Caki2 (cell line): ENCODE data around the gene BRSK2. TPM values are rescaled to one million over a fixed set of nuclear protein-coding genes. Genes with fewer than 3 reads are reported as not detected.
A peak's percentile ranks its signal among the peaks of the same experiment; 100 is the strongest.

ENCODE experiments used
- DNase-seq: peaks from one replicate; pipeline ENCODE4 v3.0.0-alpha.2; 2015; ENCODE audit warnings: low read depth
- in situ Hi-C: cut with HindIII; loops from 2 replicates; pipeline ENCODE4 v1.10.0; 2016; ENCODE audit warnings: low sequenced_read_pairs, low pct_unique_long_range_greater_than_20kb, mixed read lengths
- total RNA-seq: library from RNA; depleted of rRNA; stranded (reverse); fragments of >200 nt; shearing (Covaris generic); gene quantifications from 2 replicates; pipeline ENCODE4 v1.2.3, GENCODE V29; 2014; ENCODE audit warnings: low replicate concordance

The BRSK2 gene
- total RNA-seq, 1 experiment from 2014 or later: 2.4 TPM

GRCh38 chr11:1371377-1371776 lies 18.4 kb upstream of the BRSK2 start:
- DNase-seq: no peak
- in situ Hi-C loops: no loop called here

GRCh38 chr11:1371836-1372465 lies 17.8 kb upstream of the BRSK2 start:
- in situ Hi-C loops: no loop called here
- DNase-seq: no peak

GRCh38 chr11:1372660-1373059 lies 17.1 kb upstream of the BRSK2 start:
- no peak for DNase-seq
- in situ Hi-C loops: no loop called here

- no peak for DNase-seq
- in situ Hi-C loops: no loop called here
Measured at GRCh38 chr11:1373536-1374214, 16.1 kb upstream of the BRSK2 start.

GRCh38 chr11:1375161-1375954 lies 14.4 kb upstream of the BRSK2 start:
- no peak for DNase-seq
- in situ Hi-C loops: no loop called here

GRCh38 chr11:1375955-1376258 lies 13.8 kb upstream of the BRSK2 start:
- in situ Hi-C loops: no loop called here
- DNase-seq: no peak

- in situ Hi-C loops: no loop called here
Measured at GRCh38 chr11:1377231-1377780, 12.4 kb upstream of the BRSK2 start.

GRCh38 chr11:1381793-1382425 lies 7.8 kb upstream of the BRSK2 start:
- no peak for DNase-seq
- in situ Hi-C loops: no loop called here

More at GRCh38 chr11:1377231-1377780, 12.4 kb upstream of the BRSK2 start:
- no peak for DNase-seq

GRCh38 chr11:1382429-1382828 lies 7.3 kb upstream of the BRSK2 start:
- in situ Hi-C loops: no loop called here

GRCh38 chr11:1382831-1383607 lies 6.7 kb upstream of the BRSK2 start:
- in situ Hi-C loops: no loop called here
- peak; percentile 71 for DNase-seq

More at GRCh38 chr11:1382429-1382828, 7.3 kb upstream of the BRSK2 start:
- no peak for DNase-seq

GRCh38 chr11:1384199-1384970 lies 5.3 kb upstream of the BRSK2 start:
- no peak for DNase-seq
- in situ Hi-C loops: no loop called here

- in situ Hi-C loops: no loop called here
- no peak for DNase-seq
Measured at GRCh38 chr11:1387521-1387920, 2.2 kb upstream of the BRSK2 start.

- no peak for DNase-seq
- in situ Hi-C loops: no loop called here
Measured at GRCh38 chr11:1387961-1388762, 1.6 kb upstream of the BRSK2 start.

- in situ Hi-C loops: no loop called here
- DNase-seq: no peak
Measured at GRCh38 chr11:1388763-1389102, 1.0 kb upstream of the BRSK2 start.

GRCh38 chr11:1389103-1389931 lies 417 bp upstream of the BRSK2 start:
- in situ Hi-C loops: no loop called here
- DNase-seq: peak; percentile 96

GRCh38 chr11:1390569-1391164 lies 933 bp downstream of the BRSK2 start:
- in situ Hi-C loops: no loop called here
- DNase-seq: no peak
